WTC11 (cell line): ENCODE data around the gene PCDHB6. TPM values are rescaled to one million over a fixed set of nuclear protein-coding genes. Genes with fewer than 3 reads are reported as not detected.

Source experiments
- ATAC-seq: fragments of 200-7000 bp; cut with Tn5 transposase; 2 replicates; pipeline ENCODE4 v1.10.0; 2021; ENCODE audit warnings: mild to moderate bottlenecking, moderate library complexity
- Bru-seq: library from RNA; stranded (reverse); fragments of 400-500 nt; gene quantifications from one replicate; lab custom pipeline; 2021; lab: Mats Ljungman, UMichigan
- CTCF ChIA-PET: fragments of 300-600 bp; sonication (Branson Sonifier 250); formaldehyde crosslinking; loops from one replicate; lab custom pipeline; 2021; ENCODE audit warnings: antibody characterized with exemption; lab: Charles Lee
- POLR2A ChIA-PET: fragments of 350-600 bp; sonication (Branson Sonifier 250); formaldehyde crosslinking; loops from one replicate; lab custom pipeline; 2021; ENCODE audit warnings: antibody characterized with exemption; lab: Charles Lee
- DNase-seq: peaks from one replicate; pipeline ENCODE4 v3.0.0; 2021; ENCODE audit warnings: low spot score
- H3K27ac Mint-ChIP-seq: 2 replicates; pipeline ENCODE4 v1.8.0; 2021; ENCODE audit warnings: mixed read lengths
- H3K27me3 Mint-ChIP-seq: 2 replicates; pipeline ENCODE4 v1.8.0; 2021; ENCODE audit warnings: low read depth, mild to moderate bottlenecking, moderate library complexity, mixed read lengths
- H3K36me3 Mint-ChIP-seq: 2 replicates; pipeline ENCODE4 v1.8.0; 2021; ENCODE audit warnings: mixed read lengths
- H3K4me1 Mint-ChIP-seq: 2 replicates; pipeline ENCODE4 v1.8.0; 2022; ENCODE audit warnings: mixed read lengths
- H3K4me3 Mint-ChIP-seq: 2 replicates; pipeline ENCODE4 v1.8.0; 2021; ENCODE audit warnings: mild to moderate bottlenecking, moderate library complexity, mixed read lengths
- H3K9me3 Mint-ChIP-seq: 2 replicates; pipeline ENCODE4 v1.8.0; 2021; ENCODE audit warnings: mixed read lengths
- ATF1 ChIP-seq: sonication (generic); formaldehyde crosslinking; IDR thresholded peaks from 2 replicates; pipeline ENCODE4 v1.8.1; 2023; ENCODE audit warnings: mild to moderate bottlenecking, moderate library complexity, missing genetic modification reagents
- CTCF ChIP-seq: fragments of 200-600 bp; IDR thresholded peaks from 2 replicates; pipeline ENCODE4 v1.8.0; 2022; ENCODE audit warnings: antibody characterized with exemption
- FOXP1 ChIP-seq: sonication (generic); formaldehyde crosslinking; IDR thresholded peaks from 2 replicates; pipeline ENCODE4 v1.8.0; 2022; ENCODE audit warnings: missing genetic modification reagents, mild to moderate bottlenecking, moderate library complexity, borderline replicate concordance
- MXD4 ChIP-seq: fragments of 250-450 bp; sonication (Bioruptor Pico); IDR thresholded peaks from 2 replicates; pipeline ENCODE4 v1.8.0; 2021; ENCODE audit warnings: mild to moderate bottlenecking, moderate library complexity, borderline replicate concordance
- NFYB ChIP-seq: sonication (generic); formaldehyde crosslinking; conservative IDR thresholded peaks from 2 replicates; pipeline ENCODE4 v1.8.0; 2022; ENCODE audit warnings: low read depth, missing genetic modification reagents
- SMAD4 ChIP-seq: sonication (generic); formaldehyde crosslinking; IDR thresholded peaks from 2 replicates; pipeline ENCODE4 v1.8.0; 2022; ENCODE audit warnings: mild to moderate bottlenecking, missing genetic modification reagents
- SOX15 ChIP-seq: fragments of 250-450 bp; sonication (Bioruptor Pico); IDR thresholded peaks from 2 replicates; pipeline ENCODE4 v1.9.0; 2021; ENCODE audit warnings: mild to moderate bottlenecking
- ZBTB21 ChIP-seq: sonication (generic); formaldehyde crosslinking; IDR thresholded peaks from 2 replicates; pipeline ENCODE4 v1.8.1; 2023; ENCODE audit warnings: mild to moderate bottlenecking, missing genetic modification reagents, borderline replicate concordance
- ZNF138 ChIP-seq: sonication (generic); formaldehyde crosslinking; conservative IDR thresholded peaks from 2 replicates; pipeline ENCODE4 v1.8.1; 2022; ENCODE audit warnings: mild to moderate bottlenecking, moderate library complexity, missing genetic modification reagents
- ZNF219 ChIP-seq: sonication (generic); formaldehyde crosslinking; IDR thresholded peaks from 2 replicates; pipeline ENCODE4 v1.8.0; 2023; ENCODE audit warnings: missing genetic modification reagents, mild to moderate bottlenecking, borderline replicate concordance
- long read RNA-seq, 3 experiments: library from RNA in 1 of 3; library from capped mRNA in 1 of 3; library from polyadenylated mRNA in 1 of 3; unstranded in 2 of 3; stranded (forward) in 1 of 3; transcript quantifications; one replicate each; pipeline ENCODE4 v2.0.0, GENCODE V29; 2021
- total RNA-seq: library from RNA; stranded (reverse); gene quantifications from 3 replicates; pipeline ENCODE4 v1.2.3, GENCODE V29; 2021
- TF ChIP-seq, protein P1 (sequence below): fragments of 250-450 bp; sonication (Bioruptor Pico); IDR thresholded peaks from 2 replicates; pipeline ENCODE4 v1.8.0; 2021; ENCODE audit warnings: mild to moderate bottlenecking
- TF ChIP-seq, protein P2 (sequence below): fragments of 250-450 bp; sonication (Bioruptor Pico); IDR thresholded peaks from 2 replicates; pipeline ENCODE4 v1.9.0; 2021; ENCODE audit warnings: mild to moderate bottlenecking, borderline replicate concordance
- TF ChIP-seq, protein P3 (sequence below): fragments of 250-450 bp; sonication (Bioruptor Pico); IDR thresholded peaks from 2 replicates; pipeline ENCODE4 v1.9.0; 2021; ENCODE audit warnings: moderate library complexity, mild to moderate bottlenecking, inconsistent platforms, borderline replicate concordance
- TF ChIP-seq, protein P4 (sequence below): sonication (generic); formaldehyde crosslinking; IDR thresholded peaks from 2 replicates; pipeline ENCODE4 v1.8.0; 2022; ENCODE audit warnings: mild to moderate bottlenecking, missing genetic modification reagents

The PCDHB6 gene
- 0.23 to 0.37 TPM (median 0.24 TPM) in 3 replicates for total RNA-seq
- Bru-seq, nascent RNA, result percentile 45 among the genes with signal in this experiment
- long read RNA-seq, experiment 1, result 0 reads
- long read RNA-seq, experiment 2, result 0 reads
- long read RNA-seq, experiment 3, result 0 reads

- H3K27me3 Mint-ChIP-seq, result peaks cover 4% of the 10 kb centered on the region; the same call in 1 of the 2 replicates
- peaks cover 15% of the 10 kb centered on the region for H3K36me3 Mint-ChIP-seq
- no peaks in the 10 kb centered on the region for H3K4me1 Mint-ChIP-seq
- TF ChIP-seq MXD4 (CRISPR knock-in tag) (no peak), SOX15 (CRISPR knock-in tag) (no peak), NFYB (CRISPR knock-in tag) (no peak), SMAD4 (no peak), ZNF219 (no peak), FOXP1 (CRISPR knock-in tag) (no peak), ATF1 (CRISPR knock-in tag) (no peak), ZBTB21 (no peak), ZNF138 (CRISPR knock-in tag) (no peak)
- TF ChIP-seq, protein P1, sequence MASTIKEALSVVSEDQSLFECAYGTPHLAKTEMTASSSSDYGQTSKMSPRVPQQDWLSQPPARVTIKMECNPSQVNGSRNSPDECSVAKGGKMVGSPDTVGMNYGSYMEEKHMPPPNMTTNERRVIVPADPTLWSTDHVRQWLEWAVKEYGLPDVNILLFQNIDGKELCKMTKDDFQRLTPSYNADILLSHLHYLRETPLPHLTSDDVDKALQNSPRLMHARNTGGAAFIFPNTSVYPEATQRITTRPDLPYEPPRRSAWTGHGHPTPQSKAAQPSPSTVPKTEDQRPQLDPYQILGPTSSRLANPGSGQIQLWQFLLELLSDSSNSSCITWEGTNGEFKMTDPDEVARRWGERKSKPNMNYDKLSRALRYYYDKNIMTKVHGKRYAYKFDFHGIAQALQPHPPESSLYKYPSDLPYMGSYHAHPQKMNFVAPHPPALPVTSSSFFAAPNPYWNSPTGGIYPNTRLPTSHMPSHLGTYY (CRISPR knock-in tag), result no peak
- TF ChIP-seq, protein P2, sequence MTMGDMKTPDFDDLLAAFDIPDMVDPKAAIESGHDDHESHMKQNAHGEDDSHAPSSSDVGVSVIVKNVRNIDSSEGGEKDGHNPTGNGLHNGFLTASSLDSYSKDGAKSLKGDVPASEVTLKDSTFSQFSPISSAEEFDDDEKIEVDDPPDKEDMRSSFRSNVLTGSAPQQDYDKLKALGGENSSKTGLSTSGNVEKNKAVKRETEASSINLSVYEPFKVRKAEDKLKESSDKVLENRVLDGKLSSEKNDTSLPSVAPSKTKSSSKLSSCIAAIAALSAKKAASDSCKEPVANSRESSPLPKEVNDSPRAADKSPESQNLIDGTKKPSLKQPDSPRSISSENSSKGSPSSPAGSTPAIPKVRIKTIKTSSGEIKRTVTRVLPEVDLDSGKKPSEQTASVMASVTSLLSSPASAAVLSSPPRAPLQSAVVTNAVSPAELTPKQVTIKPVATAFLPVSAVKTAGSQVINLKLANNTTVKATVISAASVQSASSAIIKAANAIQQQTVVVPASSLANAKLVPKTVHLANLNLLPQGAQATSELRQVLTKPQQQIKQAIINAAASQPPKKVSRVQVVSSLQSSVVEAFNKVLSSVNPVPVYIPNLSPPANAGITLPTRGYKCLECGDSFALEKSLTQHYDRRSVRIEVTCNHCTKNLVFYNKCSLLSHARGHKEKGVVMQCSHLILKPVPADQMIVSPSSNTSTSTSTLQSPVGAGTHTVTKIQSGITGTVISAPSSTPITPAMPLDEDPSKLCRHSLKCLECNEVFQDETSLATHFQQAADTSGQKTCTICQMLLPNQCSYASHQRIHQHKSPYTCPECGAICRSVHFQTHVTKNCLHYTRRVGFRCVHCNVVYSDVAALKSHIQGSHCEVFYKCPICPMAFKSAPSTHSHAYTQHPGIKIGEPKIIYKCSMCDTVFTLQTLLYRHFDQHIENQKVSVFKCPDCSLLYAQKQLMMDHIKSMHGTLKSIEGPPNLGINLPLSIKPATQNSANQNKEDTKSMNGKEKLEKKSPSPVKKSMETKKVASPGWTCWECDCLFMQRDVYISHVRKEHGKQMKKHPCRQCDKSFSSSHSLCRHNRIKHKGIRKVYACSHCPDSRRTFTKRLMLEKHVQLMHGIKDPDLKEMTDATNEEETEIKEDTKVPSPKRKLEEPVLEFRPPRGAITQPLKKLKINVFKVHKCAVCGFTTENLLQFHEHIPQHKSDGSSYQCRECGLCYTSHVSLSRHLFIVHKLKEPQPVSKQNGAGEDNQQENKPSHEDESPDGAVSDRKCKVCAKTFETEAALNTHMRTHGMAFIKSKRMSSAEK (CRISPR knock-in tag), result no peak
- TF ChIP-seq, protein P3, sequence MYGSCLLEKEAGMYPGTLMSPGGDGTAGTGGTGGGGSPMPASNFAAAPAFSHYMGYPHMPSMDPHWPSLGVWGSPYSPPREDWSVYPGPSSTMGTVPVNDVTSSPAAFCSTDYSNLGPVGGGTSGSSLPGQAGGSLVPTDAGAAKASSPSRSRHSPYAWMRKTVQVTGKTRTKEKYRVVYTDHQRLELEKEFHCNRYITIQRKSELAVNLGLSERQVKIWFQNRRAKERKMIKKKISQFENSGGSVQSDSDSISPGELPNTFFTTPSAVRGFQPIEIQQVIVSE, result no peak
- DNase-seq (no peak), ATAC-seq (peak; percentile 74)
- peaks cover 18% of the 10 kb centered on the region for H3K9me3 Mint-ChIP-seq
- H3K27ac Mint-ChIP-seq, result no peak within 1 kb of the TSS
- H3K4me3 Mint-ChIP-seq, result no peak within 1 kb of the TSS
- POLR2A ChIA-PET, result no interaction called here
- CTCF ChIA-PET, result interaction anchor here (0.6 to 1.8 kb wide), 20 partner anchors 8 to 414 kb away, joined by 3 to 22 read pairs (median 4); partner anchors contain the start of genes PCDHA8, PCDHB10, PCDHB11 and PCDHB14
Measured at GRCh38 chr5:141149812-141150211, at the start of gene PCDHB6. TSS of gene PCDHB6 (plus strand) at chr5:141150057. CDS start at chr5:141150258, 201 bp downstream.

GRCh38 chr5:141100243-141100805 is 49.5 kb upstream of the PCDHB6 start, which contains the start of gene PCDHB3:
TSS of gene PCDHB3 (plus strand) at chr5:141100473. CDS start at chr5:141100650, 177 bp downstream.
- H3K36me3 Mint-ChIP-seq, result peaks cover 35% of the 10 kb centered on the region
- DNase-seq (peak; percentile 88), ATAC-seq (peak; percentile 90)
- ChIA-PET POLR2A (no interaction called here), CTCF (interaction anchor here (0.7 to 1.3 kb wide), 8 partner anchors 14 to 464 kb away, joined by 3 to 7 read pairs (median 3); partner anchors contain the start of genes PCDHA12, PCDHB11 and PCDHB16)
- H3K27me3 Mint-ChIP-seq, result no peaks in the 10 kb centered on the region
- TF ChIP-seq, protein P4, sequence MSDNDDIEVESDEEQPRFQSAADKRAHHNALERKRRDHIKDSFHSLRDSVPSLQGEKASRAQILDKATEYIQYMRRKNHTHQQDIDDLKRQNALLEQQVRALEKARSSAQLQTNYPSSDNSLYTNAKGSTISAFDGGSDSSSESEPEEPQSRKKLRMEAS (CRISPR knock-in tag), result no peak
- TF ChIP-seq CTCF, result peak; percentile 71
- peaks cover 3% of the 10 kb centered on the region; the same call in 1 of the 2 replicates for H3K9me3 Mint-ChIP-seq
- H3K27ac Mint-ChIP-seq, result peak within 1 kb of the TSS; percentile 98
- H3K4me3 Mint-ChIP-seq, result peak within 1 kb of the TSS; percentile 80
- peaks cover 14% of the 10 kb centered on the region for H3K4me1 Mint-ChIP-seq
